GM06990 (cell line): Measurements from ENCODE around the gene COL4A1.

Experiments used
- DNase-seq: peaks from one replicate; pipeline ENCODE4 v3.0.0-alpha.2; 2011; ENCODE audit not compliant: insufficient read length; ENCODE audit errors: extremely low read depth
- H3K27me3 ChIP-seq: replicated peaks from 2 replicates; pipeline ENCODE4 v1.6.0; 2011; ENCODE audit warnings: low read length; ENCODE audit not compliant: control insufficient read depth, insufficient read depth
- H3K36me3 ChIP-seq: 2 replicates; pipeline ENCODE4 v1.5.1; 2011; ENCODE audit warnings: low read length; ENCODE audit not compliant: control insufficient read depth, insufficient read depth
- H3K4me3 ChIP-seq: replicated peaks from 2 replicates; pipeline ENCODE4 v1.5.1; 2011; ENCODE audit warnings: low read depth, mild to moderate bottlenecking, control low read depth, low read length
- CTCF ChIP-seq: IDR thresholded peaks from 2 replicates; pipeline ENCODE4 v1.5.1; 2011; ENCODE audit warnings: low read length, control low read depth, mild to moderate bottlenecking, inconsistent platforms; ENCODE audit not compliant: insufficient read depth, poor library complexity, severe bottlenecking

The COL4A1 gene

GRCh38 chr13:110352735-110353134 is 45.8 kb upstream of the COL4A1 start:
- H3K27me3 ChIP-seq, result no peaks in the 10 kb centered on the region; the same call in 1 of the 2 replicates
- H3K36me3 ChIP-seq, result no peaks in the 10 kb centered on the region
- no peak overlapping the region for H3K4me3 ChIP-seq
- peak; percentile 54 for TF ChIP-seq CTCF
- no peak for DNase-seq

DNA sequence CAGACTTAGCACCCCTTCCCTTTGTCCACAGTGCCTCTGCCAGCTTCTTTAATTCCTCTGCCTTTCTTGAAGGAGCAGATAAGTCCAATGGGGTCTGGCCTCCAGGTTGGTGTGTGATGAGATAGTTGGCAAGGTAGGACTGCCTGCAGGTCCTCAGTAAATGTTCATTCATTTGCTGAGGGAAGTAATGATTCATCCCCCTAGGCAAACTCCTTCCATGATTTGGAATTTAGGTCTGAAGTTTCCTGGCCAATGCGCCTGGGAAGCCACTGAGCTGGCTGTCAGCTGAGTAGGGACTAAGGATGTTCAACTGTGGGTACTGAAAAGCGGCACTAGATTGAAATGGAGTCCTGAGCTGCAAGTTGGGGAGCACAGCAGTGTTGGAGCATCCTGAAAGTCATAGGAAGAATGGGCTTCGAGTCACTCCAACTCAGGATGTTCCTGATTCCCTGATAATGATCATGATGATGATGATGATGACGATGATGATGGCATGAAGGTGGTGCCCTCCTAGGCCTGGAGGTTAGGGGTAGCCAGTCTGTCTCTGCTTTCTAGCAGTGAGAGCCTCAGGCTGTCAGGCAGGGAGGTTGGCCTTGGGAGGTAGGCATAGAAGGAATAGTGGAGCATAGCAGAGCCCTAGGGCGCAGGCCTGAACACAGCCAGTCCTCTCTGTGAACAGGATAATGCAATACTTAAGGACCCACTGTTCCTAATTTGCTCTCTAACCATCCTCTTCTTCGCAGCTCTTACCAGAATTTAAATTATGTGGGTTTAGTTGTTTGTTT is 44.9 kb upstream of the COL4A1 start:
- H3K4me3 ChIP-seq, result no peak overlapping the region
- H3K27me3 ChIP-seq, result no peaks in the 10 kb centered on the region; the same call in 1 of the 2 replicates
- TF ChIP-seq CTCF, result no peak
- DNase-seq, result no peak
- H3K36me3 ChIP-seq, result no peaks in the 10 kb centered on the region

DNA sequence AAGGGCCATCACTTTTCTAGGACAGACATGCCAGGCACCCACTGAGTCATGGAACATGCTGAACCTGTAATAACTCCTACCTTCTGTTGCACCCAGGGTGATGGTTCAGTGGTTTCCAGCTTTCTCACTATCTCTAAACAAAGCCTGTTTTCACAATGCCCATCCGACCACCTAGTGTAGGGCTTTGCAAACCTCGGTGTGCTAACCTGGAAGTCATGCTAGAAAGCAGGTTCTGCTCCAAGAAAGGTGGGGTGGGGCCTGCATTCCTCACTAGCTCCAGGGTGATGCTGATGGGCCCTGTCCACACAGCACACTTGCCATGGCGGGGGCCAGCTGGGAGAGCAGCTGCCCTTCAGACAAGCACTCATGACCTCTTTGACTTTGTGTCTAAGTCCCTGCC is 43.6 kb upstream of the COL4A1 start:
- no peak overlapping the region for H3K4me3 ChIP-seq
- no peaks in the 10 kb centered on the region for H3K36me3 ChIP-seq
- no peak for DNase-seq
- no peak for TF ChIP-seq CTCF
- H3K27me3 ChIP-seq, result no peaks in the 10 kb centered on the region; the same call in 1 of the 2 replicates

DNA sequence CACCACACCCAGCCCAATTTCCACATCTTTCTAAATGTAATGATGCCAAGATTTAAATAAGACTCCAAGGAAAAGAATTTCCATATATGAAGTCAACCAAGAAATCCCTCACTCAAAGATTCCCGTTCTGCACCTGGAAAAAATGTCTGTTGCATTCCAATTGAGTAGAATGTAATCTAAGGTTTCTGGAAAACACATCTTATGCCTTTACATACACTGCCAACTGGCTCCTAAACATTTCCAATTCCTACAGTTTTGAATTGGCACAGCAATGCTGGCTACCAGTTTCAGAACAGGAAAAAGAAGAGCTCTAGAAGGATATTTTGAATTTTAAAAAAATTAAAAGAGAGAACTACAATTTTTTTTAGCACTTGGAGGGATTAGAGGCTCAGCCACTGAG is 43.1 kb upstream of the COL4A1 start:
- no peak for DNase-seq
- no peak for TF ChIP-seq CTCF
- H3K4me3 ChIP-seq, result no peak overlapping the region
- no peaks in the 10 kb centered on the region for H3K36me3 ChIP-seq
- H3K27me3 ChIP-seq, result no peaks in the 10 kb centered on the region; the same call in 1 of the 2 replicates

DNA sequence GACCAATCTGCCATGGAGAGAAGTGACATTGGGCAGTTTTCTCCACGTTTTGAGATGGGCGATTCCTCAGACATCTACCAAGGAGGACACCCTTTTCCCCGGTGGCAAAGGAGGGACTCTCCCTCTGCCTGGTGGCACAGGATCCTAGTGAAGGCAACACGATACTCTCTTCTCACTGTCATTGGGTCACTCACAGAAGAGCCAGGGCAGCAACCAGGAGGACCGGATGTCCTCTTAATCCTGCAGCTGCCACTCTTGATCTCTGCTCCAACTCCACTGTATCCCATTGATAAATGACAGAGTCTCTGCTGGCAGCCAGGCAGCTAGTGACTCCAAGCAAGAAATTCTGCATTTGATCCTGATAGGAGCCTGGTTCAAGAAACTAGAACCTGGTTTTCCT is 42.3 kb upstream of the COL4A1 start:
- Histone ChIP-seq H3K36me3 (no peaks in the 10 kb centered on the region), H3K27me3 (no peaks in the 10 kb centered on the region; the same call in 1 of the 2 replicates), H3K4me3 (no peak overlapping the region)
- no peak for TF ChIP-seq CTCF
- no peak for DNase-seq
